ENCODE data around the gene ABHD4. TPM values are rescaled to one million over a fixed set of nuclear protein-coding genes. Genes with fewer than 3 reads are reported as not detected.
"Not testable (repeated sequence)": the region's sequence is repeated elsewhere in the genome, so short reads cannot be mapped to it uniquely, and the experiment has no call there.

Gene ABHD4, protein sequence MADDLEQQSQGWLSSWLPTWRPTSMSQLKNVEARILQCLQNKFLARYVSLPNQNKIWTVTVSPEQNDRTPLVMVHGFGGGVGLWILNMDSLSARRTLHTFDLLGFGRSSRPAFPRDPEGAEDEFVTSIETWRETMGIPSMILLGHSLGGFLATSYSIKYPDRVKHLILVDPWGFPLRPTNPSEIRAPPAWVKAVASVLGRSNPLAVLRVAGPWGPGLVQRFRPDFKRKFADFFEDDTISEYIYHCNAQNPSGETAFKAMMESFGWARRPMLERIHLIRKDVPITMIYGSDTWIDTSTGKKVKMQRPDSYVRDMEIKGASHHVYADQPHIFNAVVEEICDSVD
- total RNA-seq, result 5.9 and 30.3 TPM in 2 replicates

GRCh38 chr14:22598099-22598895 is at the start of gene ABHD4:
Gene ABHD4, plus strand, starts transcription at chr14:22598300. Its CDS starts 7 bp downstream, at chr14:22598307.
- peak; percentile 54 for DNase-seq (ENCODE audit: low read depth)

- no peak for DNase-seq (ENCODE audit: low read depth)
Measured at GRCh38 chr14:22549324-22549962, 48.7 kb upstream of the ABHD4 start.

GRCh38 chr14:22549981-22550673 is 48.0 kb upstream of the ABHD4 start:
- no peak for DNase-seq (ENCODE audit: low read depth)

DNA sequence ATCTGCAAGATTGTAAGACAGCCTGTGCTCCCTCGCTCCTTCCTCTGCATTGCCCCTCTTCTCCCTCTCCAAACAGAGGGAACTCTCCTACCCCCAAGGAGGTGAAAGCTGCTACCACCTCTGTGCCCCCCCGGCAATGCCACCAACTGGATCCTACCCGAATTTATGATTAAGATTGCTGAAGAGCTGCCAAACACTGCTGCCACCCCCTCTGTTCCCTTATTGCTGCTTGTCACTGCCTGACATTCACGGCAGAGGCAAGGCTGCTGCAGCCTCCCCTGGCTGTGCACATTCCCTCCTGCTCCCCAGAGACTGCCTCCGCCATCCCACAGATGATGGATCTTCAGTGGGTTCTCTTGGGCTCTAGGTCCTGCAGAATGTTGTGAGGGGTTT is 46.5 kb upstream of the ABHD4 start:
- DNase-seq (ENCODE audit: low read depth), result no peak

DNA sequence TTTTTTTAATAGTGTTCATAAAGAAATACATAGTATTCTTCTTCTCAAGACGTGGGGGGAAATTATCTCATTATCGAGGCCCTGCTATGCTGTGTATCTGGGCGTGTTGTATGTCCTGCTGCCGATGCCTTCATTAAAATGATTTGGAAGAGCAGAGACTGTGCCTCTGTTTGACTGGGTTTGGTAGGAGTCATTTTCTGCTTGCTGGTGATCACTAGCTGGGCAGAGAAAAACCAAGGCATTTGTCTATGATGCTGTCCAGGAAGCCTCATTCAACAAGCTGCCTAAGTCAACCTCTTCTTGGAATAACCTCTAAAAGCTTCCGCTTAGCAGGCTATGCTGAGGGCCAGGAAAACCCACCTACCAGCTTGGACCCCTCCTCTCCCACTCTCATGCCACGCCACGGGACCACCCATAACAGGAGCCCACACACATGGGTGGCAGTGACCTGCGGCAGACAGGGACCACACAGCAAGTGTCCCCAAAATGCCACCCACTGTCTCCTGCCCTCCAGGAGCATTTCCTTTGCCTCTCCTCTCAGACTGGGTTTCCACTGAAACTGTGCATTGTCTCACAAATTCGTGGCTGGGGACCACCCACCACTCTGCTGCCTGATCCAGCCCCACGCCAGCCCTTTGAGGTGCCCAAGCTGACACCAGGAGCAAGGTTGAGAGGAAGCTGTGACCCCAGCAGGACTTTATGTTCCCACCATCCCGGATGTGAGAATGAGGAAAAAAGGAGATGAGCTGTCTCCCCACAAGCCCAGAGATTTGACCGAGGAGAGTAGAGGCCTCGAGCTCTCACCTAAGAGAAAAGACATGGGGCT is 45.9 kb upstream of the ABHD4 start:
- DNase-seq (ENCODE audit: low read depth), result no peak

DNA sequence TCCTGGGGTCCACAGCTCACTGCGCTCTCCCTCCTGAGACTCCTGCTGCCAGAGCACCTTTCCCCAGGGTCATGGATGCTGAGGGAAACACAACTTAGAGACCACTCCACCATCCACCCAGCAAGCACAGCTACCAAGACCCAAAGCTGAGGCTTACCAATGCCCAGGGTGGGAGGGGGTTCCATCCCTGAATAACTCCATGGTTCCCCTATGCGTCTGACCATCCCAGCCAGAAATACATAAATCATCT is 45.3 kb upstream of the ABHD4 start:
- DNase-seq (ENCODE audit: low read depth), result no peak

GRCh38 chr14:22553445-22553844 is 44.7 kb upstream of the ABHD4 start:
- no peak for DNase-seq (ENCODE audit: low read depth)

GRCh38 chr14:22553861-22554497 is 44.1 kb upstream of the ABHD4 start:
- DNase-seq (ENCODE audit: low read depth), result not testable (repeated sequence)

DNA sequence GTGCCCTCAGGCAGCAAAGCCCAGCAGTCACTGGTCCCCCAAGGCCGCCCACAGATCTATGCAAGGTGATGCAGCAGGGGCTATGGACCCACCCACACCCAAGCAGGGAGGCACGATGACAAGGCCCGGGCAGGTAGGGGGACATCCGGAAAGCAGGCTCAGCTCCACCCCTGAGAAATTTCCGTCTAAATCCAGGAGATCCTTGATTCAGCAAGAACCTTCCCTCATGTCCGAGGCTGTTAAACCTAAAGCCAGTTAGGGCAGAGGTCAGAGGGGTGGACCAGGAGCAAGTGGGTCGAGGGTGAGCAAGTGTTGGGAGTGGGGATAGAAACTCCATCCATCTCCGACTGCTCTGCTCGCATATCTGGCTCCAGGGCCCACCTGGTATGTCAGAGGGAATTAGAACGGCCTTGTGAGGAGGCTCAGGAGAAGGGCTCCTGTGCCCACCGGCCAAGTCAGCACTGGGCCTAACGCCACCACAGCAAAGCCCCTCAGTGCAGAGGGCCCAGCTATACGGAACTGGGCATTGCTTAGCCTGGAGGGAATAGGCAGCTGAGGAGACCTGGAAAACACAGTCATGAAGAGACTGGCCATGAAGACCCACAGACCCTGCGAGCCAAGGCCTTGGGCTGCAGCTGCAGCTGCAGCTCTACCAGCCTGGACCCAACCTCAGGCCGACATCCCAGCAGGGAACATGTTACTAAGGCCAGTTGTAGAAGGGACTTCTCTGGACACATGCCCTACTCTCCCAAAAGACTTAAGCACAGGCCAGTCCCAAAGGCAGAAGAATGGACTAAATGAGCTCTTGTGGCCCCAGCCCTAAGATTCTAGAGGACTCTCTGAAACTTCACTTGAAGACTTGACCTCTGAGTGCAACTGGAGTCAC is 43.4 kb upstream of the ABHD4 start:
- DNase-seq (ENCODE audit: low read depth), result no peak

DNA sequence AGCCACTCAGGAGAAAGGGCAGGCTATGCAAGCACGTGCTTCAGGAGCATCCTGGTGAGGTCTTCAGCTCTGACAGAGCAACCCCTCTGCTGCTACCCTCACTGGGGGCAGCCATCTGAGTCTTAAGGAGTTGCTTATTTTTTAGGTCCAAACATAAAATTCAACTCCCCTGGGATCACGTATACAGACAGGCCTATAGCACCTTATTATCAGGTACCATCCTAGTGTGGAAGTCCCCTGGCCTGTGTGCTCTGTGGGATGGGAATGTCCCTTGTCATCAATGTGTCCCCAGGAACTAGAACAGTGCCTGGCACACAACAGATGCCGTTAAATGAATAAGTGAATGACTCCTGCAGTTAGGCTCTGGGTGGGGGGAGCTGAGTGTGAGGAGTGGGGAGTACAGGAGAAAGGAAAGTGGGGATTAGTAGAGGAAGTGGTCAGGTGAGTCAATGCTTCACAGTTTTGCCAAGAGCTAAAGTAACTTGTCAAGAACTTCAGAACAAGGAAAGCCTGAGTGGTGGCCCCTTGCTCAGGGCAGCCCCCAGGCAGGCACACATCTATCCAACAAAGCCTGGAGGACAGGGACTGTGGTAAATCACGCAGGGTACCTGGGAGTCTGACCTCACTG is 42.6 kb upstream of the ABHD4 start:
- DNase-seq (ENCODE audit: low read depth), result peak; percentile 52

- DNase-seq (ENCODE audit: low read depth), result peak; percentile 71
Measured at GRCh38 chr14:22556021-22556989, 41.8 kb upstream of the ABHD4 start.

DNA sequence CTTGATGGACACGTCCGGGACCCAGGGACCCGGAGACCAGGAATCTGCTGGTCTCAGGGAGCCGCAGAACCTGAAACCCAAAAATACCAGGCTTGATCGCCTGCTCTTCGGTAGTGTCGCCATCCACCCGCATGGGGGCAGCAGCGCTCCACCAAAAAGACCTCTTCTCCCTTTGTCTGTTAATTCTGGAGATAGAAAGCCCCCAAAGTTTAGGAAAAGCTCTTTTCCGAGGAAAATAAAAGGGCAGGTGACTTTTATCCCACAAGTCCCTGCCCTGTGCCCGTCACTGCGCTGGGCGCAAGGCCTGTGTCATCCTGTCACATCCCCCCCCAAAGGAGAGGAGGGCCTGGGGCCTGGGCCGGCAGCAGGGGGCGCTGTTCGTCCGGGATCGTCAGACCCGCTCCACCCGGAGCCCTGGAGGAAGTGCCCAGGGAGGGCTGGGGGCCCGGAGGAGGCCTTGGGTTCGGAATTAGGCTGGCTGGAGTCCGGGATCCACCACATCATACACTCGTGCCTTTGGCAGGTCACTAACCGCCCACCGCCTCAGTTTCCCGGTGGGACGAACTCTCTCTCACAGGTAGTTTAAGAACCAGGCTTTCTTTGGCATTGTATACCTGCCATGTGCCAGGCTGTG is 41.0 kb upstream of the ABHD4 start:
- peak; percentile 44 for DNase-seq (ENCODE audit: low read depth)

- peak; percentile 45 for DNase-seq (ENCODE audit: low read depth)
Measured at GRCh38 chr14:22557846-22558220, 40.3 kb upstream of the ABHD4 start.

DNA sequence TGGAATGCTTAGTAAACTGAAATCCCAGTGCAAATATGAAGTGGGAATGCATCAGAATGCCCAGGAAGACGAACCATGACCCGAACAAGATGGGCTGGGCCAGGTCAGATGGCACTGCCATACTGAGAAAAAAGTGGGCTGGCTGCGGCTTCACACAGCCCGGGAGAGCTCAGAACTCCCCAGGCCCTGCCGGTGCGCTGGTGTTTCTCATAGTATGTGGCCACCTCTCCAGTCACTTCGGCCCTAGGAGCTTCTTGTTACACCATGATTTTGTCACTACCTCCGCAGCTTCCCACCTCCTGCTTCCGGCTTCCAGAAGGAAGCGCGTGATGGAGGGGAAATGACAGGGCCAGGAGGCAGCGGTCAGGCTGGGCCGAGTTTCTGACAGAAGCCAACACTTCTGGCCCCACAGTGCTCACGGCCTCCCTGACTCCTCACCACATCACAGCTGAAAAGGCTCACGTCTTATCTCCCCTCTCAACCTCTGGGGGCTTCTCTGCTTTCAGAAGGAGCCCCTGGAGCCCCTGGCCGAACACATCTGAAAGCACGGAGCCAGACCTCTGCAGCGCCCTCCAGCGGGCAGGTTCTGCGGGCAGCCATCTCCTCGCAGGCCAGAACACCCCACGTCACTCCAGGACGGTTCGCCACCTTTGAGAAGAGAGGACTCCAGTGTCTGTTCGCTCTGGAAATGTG is 39.7 kb upstream of the ABHD4 start:
- DNase-seq (ENCODE audit: low read depth), result no peak

GRCh38 chr14:22559041-22559440 is 39.1 kb upstream of the ABHD4 start:
- DNase-seq (ENCODE audit: low read depth), result no peak

- DNase-seq (ENCODE audit: low read depth), result no peak
Measured at GRCh38 chr14:22560662-22561365, 37.3 kb upstream of the ABHD4 start.

DNA sequence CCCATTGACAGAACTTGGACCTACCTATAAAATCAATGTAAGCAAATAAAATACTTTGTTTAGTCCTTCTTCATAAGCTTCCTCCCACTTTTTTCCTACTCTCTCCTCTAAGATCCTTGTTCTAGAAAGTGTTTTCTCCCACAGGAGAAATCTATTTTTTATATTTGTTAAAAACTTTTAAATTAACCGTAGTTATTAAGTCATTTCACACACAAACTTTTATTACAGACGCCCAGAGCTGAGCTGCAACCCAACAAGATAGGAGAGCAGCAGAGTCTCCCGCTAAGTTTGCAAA is 36.8 kb upstream of the ABHD4 start:
- DNase-seq (ENCODE audit: low read depth), result no peak
